K562 treated with DMSO at 1 percent for 24 hours (cell line): ENCODE measurements around the gene KRTAP4-6. TPM values are rescaled to one million over a fixed set of nuclear protein-coding genes. Genes with fewer than 3 reads are reported as not detected.

Source experiments
- total RNA-seq: library from RNA; unstranded; fragments of 300-600 nt; gene quantifications from 2 replicates; pipeline ENCODE4 v1.2.3, GENCODE V29; 2022; ENCODE audit warnings: low read depth; ENCODE audit not compliant: insufficient read depth

The KRTAP4-6 gene
- not detected in 2 replicates for total RNA-seq

DNA sequence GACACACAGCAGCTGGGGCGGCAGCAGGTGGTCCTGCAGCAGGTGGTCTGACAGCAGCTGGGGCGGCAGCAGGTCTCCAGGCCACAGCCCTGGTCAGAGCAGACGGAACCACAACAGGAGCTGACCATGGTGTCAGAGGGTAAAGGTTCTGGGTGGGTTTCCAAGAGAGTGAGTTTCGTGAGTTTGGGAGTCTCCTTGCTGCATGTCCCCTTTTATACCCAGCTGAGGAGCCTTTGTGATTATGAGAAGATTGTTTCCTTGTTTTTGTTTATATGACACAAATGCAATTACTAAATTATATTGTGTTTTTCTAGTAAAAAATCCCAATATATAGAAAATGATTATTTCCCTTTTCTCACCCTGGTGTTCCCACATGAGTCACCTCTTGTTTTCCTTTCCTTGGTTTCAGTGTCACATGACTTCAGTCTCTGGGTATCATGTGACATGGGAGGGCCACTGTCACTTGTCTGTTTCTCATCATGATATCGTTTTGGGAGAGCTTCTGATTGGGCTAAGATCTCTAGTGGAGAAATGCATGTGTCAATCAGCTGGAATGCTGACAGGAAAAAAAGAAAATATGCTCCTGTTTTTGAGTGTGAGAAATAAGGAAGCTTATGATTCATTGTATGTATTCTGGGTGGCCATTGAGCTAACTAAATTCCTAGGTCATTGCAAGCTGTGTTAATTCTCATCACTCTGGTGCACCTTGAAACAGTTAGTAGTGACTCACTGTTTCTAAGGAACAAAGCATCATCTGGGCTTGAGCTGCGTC is at the start of gene KRTAP4-6:
KRTAP4-6 (minus strand) TSS at position 185 of the 772 bp plus-strand sequence; CDS start at position 128, 57 bp downstream.

DNA sequence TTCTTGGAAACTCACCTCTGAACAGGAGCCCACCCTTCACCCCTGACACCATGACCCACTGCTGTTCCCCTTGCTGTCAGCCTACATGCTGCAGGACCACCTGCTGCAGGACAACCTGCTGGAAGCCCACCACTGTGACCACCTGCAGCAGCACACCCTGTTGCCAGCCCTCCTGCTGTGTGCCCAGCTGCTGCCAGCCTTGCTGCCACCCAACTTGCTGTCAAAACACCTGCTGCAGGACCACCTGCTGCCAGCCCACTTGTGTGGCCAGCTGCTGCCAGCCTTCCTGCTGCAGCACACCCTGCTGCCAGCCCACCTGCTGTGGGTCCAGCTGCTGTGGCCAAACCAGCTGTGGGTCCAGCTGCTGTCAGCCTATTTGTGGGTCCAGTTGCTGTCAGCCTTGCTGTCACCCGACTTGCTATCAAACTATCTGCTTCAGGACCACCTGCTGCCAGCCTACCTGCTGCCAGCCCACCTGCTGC is 49.5 kb upstream of the KRTAP4-6 start, which contains the start of gene KRTAP9-1:
KRTAP9-1 (plus strand) TSS at position 51 of the 482 bp plus-strand sequence; CDS start at position 51, 0 bp downstream.

DNA sequence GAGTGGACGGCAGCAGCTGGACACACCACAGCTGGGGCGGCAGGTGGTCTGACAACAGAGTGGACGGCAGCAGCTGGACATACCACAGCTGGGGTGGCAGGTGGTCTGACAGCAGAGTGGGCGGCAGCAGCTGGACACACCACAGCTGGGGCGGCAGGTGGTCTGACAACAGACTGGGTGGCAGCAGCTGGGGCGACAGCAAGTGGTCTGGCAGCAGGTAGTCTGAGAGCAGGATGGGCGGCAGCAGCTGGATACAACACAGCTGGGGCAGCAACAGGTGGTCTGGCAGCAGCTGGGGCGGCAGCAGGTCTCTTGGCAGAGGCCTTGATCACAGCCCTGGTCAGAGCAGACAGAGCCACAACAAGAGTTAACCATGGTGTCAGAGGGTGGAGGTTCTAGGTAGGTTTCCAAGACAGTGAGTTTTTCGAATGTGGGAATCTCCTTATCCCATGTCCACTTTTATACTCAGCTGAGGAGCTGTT is 44.2 kb upstream of the KRTAP4-6 start, which contains the start of gene KRTAP4-1:
KRTAP4-1 (minus strand) TSS at position 432 of the 482 bp plus-strand sequence; CDS start at position 375, 57 bp downstream.

DNA sequence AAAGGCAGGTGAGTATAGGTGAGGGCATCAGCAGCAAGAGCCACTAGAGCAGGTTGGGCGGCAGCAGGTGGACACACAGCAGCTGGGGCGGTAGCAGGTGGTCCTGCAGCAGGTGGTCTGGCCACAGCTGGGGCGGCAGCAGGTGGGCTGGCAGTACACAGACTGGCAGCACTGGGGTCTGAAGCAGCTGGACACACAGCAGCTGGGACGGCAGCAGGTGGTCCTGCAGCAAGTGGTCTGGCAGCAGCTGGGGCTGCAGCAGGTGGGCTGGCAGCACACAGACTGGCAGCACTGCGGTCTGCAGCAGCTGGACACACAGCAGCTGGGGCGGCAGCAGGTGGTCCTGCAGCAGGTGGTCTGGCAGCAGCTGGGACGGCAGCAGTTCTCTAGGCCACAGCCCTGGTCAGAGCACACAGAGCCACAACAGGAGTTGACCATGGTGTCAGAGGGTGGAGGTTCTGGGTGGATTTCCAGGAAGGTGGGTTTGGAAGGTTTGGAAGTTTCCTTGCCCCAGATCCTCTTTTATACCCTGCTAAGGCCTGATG is 37.5 kb upstream of the KRTAP4-6 start, which contains the start of gene KRTAP4-2:
KRTAP4-2 (minus strand) TSS at position 495 of the 545 bp plus-strand sequence; CDS start at position 438, 57 bp downstream.

DNA sequence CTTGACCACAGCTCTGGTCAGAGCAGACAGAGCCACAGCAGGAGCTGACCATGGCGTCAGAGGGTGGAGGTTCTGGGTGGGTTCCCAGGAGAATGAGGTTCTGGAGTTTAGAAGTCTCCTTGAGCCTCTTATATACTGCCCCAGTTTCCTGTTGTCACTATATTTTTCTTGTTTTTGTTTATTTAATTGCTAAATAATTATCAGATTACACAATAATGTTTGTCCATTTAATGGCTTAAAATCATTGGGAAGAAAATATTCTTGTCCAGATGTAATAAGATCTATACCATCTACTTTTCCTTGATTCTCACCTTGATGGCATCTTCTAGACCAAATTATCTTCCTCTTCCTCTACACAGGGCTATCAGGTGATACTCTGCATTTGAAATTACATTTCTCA is 27.8 kb upstream of the KRTAP4-6 start, which contains the start of gene KRTAP4-3:
KRTAP4-3 (minus strand) TSS at position 101 of the 400 bp plus-strand sequence; CDS start at position 52, 49 bp downstream.

DNA sequence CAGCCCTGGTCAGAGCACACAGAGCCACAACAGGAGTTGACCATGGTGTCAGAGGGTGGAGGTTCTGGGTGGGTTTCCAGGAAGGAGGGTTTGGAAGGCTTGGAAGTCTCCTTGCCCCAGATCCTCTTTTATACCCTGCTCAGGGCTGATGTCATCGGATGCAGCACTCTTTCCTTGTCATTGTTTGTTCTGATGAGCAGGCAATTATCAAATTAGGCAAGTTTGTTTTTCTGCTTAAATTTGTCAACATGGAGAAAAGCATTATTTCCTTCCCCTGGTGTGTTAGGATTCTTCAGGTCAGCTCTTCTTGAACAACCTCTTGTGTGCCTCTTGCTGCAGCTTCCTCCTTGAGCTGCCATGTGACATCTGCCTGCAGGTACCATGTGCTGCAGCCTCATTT is 20.3 kb upstream of the KRTAP4-6 start, which contains the start of gene KRTAP4-4:
KRTAP4-4 (minus strand) TSS at position 101 of the 400 bp plus-strand sequence; CDS start at position 44, 57 bp downstream.

DNA sequence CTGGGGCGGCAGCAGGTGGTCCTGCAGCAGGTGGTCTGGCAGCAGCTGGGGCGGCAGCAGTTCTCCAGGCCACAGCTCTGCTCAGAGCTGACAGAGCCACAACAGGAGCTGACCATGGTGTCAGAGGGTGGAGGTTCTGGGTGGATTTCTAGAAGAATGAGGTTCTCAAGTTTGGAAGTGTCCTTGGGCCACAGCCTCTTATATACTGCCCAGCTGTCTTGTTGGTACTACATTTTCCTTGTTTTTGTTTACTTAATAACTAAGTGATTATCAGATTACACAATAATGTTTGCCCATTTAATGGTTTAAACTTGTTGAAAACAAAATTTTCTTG is 9.3 kb upstream of the KRTAP4-6 start, which contains the start of gene KRTAP4-5:
KRTAP4-5 (minus strand) TSS at position 174 of the 334 bp plus-strand sequence; CDS start at position 116, 58 bp downstream.

DNA sequence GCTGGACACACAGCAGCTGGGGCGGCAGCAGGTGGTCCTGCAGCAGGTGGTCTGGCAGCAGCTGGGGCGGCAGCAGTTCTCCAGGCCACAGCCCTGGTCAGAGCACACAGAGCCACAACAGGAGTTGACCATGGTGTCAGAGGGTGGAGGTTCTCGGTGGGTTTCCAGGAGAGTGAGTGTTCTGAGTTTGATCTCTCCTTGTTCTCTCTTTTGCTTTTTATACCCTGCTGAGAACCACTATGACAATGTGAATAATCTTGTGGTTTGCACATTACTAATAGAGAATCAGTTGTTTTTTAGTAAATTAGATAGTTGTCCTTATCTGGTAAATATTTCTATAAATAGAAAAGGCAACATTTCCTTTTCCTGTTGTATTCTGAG is 16.4 kb downstream of the KRTAP4-6 start, which contains the start of gene KRTAP4-12:
KRTAP4-12 (minus strand) TSS at position 192 of the 381 bp plus-strand sequence; CDS start at position 132, 60 bp downstream.

DNA sequence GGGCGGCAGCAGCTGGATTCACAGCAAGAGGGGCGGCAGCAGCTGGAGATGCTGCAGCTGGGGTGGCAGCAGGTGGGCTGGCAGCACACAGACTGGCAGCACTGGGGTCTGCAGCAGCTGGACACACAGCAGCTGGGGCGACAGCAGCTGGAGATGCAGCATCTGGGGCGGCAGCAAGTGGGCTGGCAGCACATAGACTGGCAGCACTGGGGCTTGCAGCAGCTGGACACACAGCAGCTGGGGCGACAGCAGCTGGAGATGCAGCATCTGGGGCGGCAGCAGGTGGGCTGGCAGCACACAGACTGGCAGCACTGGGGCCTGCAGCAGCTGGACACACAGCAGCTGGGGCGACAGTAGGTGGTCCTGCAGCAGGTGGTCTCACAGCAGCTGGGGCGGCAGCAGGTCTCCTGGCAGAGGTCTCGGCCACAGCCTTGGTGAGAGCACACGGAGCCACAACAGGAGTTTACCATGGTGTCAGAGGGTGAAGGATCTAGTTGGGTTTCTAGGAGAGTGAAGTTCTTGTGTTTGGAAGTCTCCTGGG is 22.4 kb downstream of the KRTAP4-6 start, which contains the start of gene KRTAP4-11:
KRTAP4-11 (minus strand) TSS at position 528 of the 541 bp plus-strand sequence; CDS start at position 470, 58 bp downstream.

DNA sequence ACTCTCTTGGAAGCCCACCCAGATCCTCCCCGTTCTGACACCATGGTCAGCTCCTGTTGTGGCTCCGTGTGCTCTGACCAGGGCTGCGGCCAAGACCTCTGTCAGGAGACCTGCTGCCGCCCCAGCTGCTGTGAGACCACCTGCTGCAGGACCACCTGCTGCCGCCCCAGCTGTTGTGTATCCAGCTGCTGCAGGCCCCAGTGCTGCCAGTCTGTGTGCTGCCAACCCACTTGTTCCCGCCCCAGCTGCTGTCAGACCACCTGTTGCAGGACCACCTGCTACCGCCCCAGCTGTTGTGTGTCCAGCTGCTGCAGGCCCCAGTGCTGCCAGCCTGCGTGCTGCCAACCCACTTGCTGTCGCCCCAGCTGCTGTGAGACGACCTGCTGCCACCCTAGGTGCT is 35.0 kb downstream of the KRTAP4-6 start, which contains the start of gene KRTAP4-9:
KRTAP4-9 (plus strand) TSS at position 43 of the 400 bp plus-strand sequence; CDS start at position 43, 0 bp downstream.

DNA sequence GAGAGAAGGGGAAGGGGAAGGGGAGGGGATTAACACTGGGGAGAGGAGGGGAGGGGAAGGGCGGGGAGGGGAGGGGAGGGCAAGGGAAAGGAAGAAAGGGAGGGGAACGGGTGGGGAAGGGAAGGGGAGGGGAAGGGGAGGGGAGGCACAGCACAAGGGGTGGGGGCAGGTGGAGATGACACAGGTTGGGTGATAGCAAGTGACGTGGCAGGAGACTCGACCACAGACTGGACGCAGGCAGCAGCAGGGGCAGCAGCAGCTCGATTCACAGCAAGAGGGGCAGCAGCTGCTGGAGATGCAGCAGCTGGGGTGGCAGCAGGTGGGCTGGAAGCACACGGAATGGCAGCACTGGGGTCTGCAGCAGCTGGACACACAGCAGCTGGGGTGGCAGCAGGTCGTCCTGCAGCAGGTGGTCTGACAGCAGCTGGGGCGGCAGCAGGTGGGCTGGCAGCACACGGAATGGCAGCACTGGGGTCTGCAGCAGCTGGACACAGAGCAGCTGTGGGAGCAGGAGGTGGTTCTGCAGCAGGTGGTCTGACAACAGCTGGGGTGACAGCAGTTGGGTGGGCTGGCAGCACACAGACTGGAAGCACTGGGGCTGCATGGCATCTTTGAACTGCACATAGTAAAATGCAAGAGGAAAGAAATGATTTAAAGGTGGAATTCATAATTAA is 38.6 kb downstream of the KRTAP4-6 start, which contains the start of gene KRTAP4-16:
KRTAP4-16 (minus strand) TSS at position 624 of the 674 bp plus-strand sequence; CDS start at position 624, 0 bp downstream.

DNA sequence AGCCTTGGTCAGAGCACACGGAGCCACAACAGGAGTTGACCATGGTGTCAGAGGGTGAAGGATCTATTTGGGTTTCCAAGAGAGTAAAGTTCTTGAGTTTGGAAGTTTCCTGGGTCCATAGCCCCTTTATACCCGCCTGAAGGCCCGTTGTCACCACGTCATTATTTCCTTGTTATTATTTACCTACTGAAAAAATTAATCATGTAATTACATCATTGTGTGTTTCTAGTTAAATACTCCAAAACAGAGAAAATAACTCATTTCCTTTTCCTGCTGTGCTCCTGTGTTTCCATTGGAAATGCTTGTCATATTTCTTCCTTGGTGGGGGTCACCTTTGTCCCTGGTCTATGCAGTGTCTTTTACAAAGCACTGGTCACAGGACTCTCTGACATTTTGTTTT is 42.3 kb downstream of the KRTAP4-6 start, which contains the start of gene KRTAP4-8:
KRTAP4-8 (minus strand) TSS at position 101 of the 400 bp plus-strand sequence; CDS start at position 43, 58 bp downstream.

Other genes starting within 250 kb of the KRTAP4-6 start
- not detected in 2 replicates for gene KRT23, start 202.9 kb downstream of the KRTAP4-6 start, total RNA-seq
- gene KRT39, start 173.6 kb downstream of the KRTAP4-6 start, total RNA-seq = not detected in 2 replicates
- not detected in 2 replicates for gene KRT40, start 156.2 kb downstream of the KRTAP4-6 start, total RNA-seq
- gene KRTAP3-3, start 146.4 kb downstream of the KRTAP4-6 start, total RNA-seq = not detected in 2 replicates
- not detected in 2 replicates for gene KRTAP3-2, start 140.6 kb downstream of the KRTAP4-6 start, total RNA-seq
- gene KRTAP3-1, start 131.4 kb downstream of the KRTAP4-6 start, total RNA-seq = not detected in 2 replicates
- not detected in 2 replicates for gene KRTAP1-5, start 113.3 kb downstream of the KRTAP4-6 start, total RNA-seq
- not detected in 2 replicates for gene KRTAP1-4, start 110.3 kb downstream of the KRTAP4-6 start, total RNA-seq
- gene KRTAP1-3, start 105.7 kb downstream of the KRTAP4-6 start, total RNA-seq = not detected in 2 replicates
- gene KRTAP1-1, start 99.1 kb downstream of the KRTAP4-6 start, total RNA-seq = not detected in 2 replicates
- not detected in 2 replicates for gene KRTAP2-1, start 93.2 kb downstream of the KRTAP4-6 start, total RNA-seq
- gene KRTAP2-2, start 85.3 kb downstream of the KRTAP4-6 start, total RNA-seq = not detected in 2 replicates
- not detected in 2 replicates for gene KRTAP2-3, start 80.4 kb downstream of the KRTAP4-6 start, total RNA-seq
- not detected in 2 replicates for gene KRTAP2-4, start 74.7 kb downstream of the KRTAP4-6 start, total RNA-seq
- gene KRTAP4-7, start 56.4 kb downstream of the KRTAP4-6 start, total RNA-seq = not detected in 2 replicates
- not detected in 2 replicates for gene KRTAP4-8, start 42.4 kb downstream of the KRTAP4-6 start, total RNA-seq
- not detected in 2 replicates for gene KRTAP4-16, start 38.3 kb downstream of the KRTAP4-6 start, total RNA-seq
- not detected in 2 replicates for gene KRTAP4-9, start 35.2 kb downstream of the KRTAP4-6 start, total RNA-seq
- gene KRTAP4-11, start 22.2 kb downstream of the KRTAP4-6 start, total RNA-seq = not detected in 2 replicates
- gene KRTAP4-12, start 16.4 kb downstream of the KRTAP4-6 start, total RNA-seq = not detected in 2 replicates
- gene KRTAP4-5, start 9.3 kb upstream of the KRTAP4-6 start, total RNA-seq = not detected in 2 replicates
- not detected in 2 replicates for gene KRTAP4-4, start 20.2 kb upstream of the KRTAP4-6 start, total RNA-seq
- not detected in 2 replicates for gene KRTAP4-3, start 27.7 kb upstream of the KRTAP4-6 start, total RNA-seq
- gene KRTAP4-2, start 37.7 kb upstream of the KRTAP4-6 start, total RNA-seq = not detected in 2 replicates
- not detected in 2 replicates for gene KRTAP4-1, start 44.4 kb upstream of the KRTAP4-6 start, total RNA-seq
- gene KRTAP9-1, start 49.3 kb upstream of the KRTAP4-6 start, total RNA-seq = not detected in 2 replicates
- gene KRTAP9-2, start 86.1 kb upstream of the KRTAP4-6 start, total RNA-seq = not detected in 2 replicates
- not detected in 2 replicates for gene KRTAP9-3, start 91.9 kb upstream of the KRTAP4-6 start, total RNA-seq
- gene KRTAP9-8, start 97.5 kb upstream of the KRTAP4-6 start, total RNA-seq = not detected in 2 replicates
- not detected in 2 replicates for gene KRTAP9-4, start 109.1 kb upstream of the KRTAP4-6 start, total RNA-seq
- not detected in 2 replicates for gene KRTAP9-9, start 114.8 kb upstream of the KRTAP4-6 start, total RNA-seq
- not detected in 2 replicates for gene KRTAP9-6, start 124.8 kb upstream of the KRTAP4-6 start, total RNA-seq
- not detected in 2 replicates for gene KRTAP9-7, start 135.2 kb upstream of the KRTAP4-6 start, total RNA-seq
- not detected in 2 replicates for gene KRTAP29-1, start 162.3 kb upstream of the KRTAP4-6 start, total RNA-seq
- gene KRTAP16-1, start 168.8 kb upstream of the KRTAP4-6 start, total RNA-seq = not detected in 2 replicates
- not detected in 2 replicates for gene KRTAP17-1, start 175.2 kb upstream of the KRTAP4-6 start, total RNA-seq
- gene KRT33A, start 210.3 kb upstream of the KRTAP4-6 start, total RNA-seq = not detected in 2 replicates
- not detected in 2 replicates for gene KRT33B, start 229.3 kb upstream of the KRTAP4-6 start, total RNA-seq
- gene KRT34, start 241.8 kb upstream of the KRTAP4-6 start, total RNA-seq = not detected in 2 replicates